Stimulated activated memory B cell treated with anti-CD40 and anti-IgM and Interleukin-4, amounts not matched to agents 10 μg/mL and 1 μg/mL and 100 μg/mL, for 72 hours (primary cell): Measurements from ENCODE around the gene GFER.

Source experiments
- ATAC-seq: fragments of 150-1000 bp; cut with Tn5 transposase; 2 replicates; pipeline ENCODE4 v1.10.0; 2021
- H3K27ac Mint-ChIP-seq: one replicate; pipeline ENCODE4 v1.8.0; 2022; ENCODE audit warnings: mild to moderate bottlenecking, mixed read lengths
- H3K27me3 Mint-ChIP-seq: one replicate; pipeline ENCODE4 v1.8.0; 2022; ENCODE audit warnings: mixed read lengths
- H3K36me3 Mint-ChIP-seq: one replicate; pipeline ENCODE4 v1.8.0; 2022; ENCODE audit warnings: mixed read lengths
- H3K4me1 Mint-ChIP-seq: one replicate; pipeline ENCODE4 v1.8.0; 2022; ENCODE audit warnings: mixed read lengths
- H3K4me3 Mint-ChIP-seq: one replicate; pipeline ENCODE4 v1.8.0; 2022; ENCODE audit warnings: mild to moderate bottlenecking, moderate library complexity, mixed read lengths
- H3K9me3 Mint-ChIP-seq: one replicate; pipeline ENCODE4 v1.8.0; 2022; ENCODE audit warnings: mixed read lengths

The GFER gene

GRCh38 chr16:2037115-2037514, 53.1 kb downstream of the GFER start:
- peaks cover 44% of the 10 kb centered on the region for H3K27me3 Mint-ChIP-seq
- H3K36me3 Mint-ChIP-seq: no peaks in the 10 kb centered on the region
- ATAC-seq: no peak
- H3K27ac Mint-ChIP-seq: no peak overlapping the region
- H3K4me1 Mint-ChIP-seq: peaks cover 23% of the 10 kb centered on the region
- no peaks in the 10 kb centered on the region for H3K9me3 Mint-ChIP-seq
- no peak overlapping the region for H3K4me3 Mint-ChIP-seq
